Adrenal gland (tissue), 12 donors: ENCODE data around the gene CSRP1. TPM values are rescaled to one million over a fixed set of nuclear protein-coding genes. Genes with fewer than 3 reads are reported as not detected.
A peak's percentile ranks its signal among the peaks of the same experiment; 100 is the strongest.

ENCODE experiments used
- DNase-seq, 7 donors: peaks; one replicate each; pipeline ENCODE4 v3.0.0-alpha.2; 2019 to 2020
- H3K27ac ChIP-seq, 5 donors: fragments of 200-600 bp; sonication (generic) in 4 of 5; 1 replicate in 3 of 5; 2 replicates in 2 of 5; pipeline versions ENCODE4 v1.5.1 to v1.8.0; 2016 to 2020; ENCODE audit warnings: mild to moderate bottlenecking in 1 of 5
- H3K27me3 ChIP-seq: fragments of 200-600 bp; 2 replicates; pipeline ENCODE4 v1.8.0; 2021
- H3K36me3 ChIP-seq, 2 donors: fragments of 200-600 bp; replicated peaks in 1 of 2; 1 replicate in 1 of 2; 2 replicates in 1 of 2; pipeline versions ENCODE4 v1.5.1 to v1.8.0; 2018 to 2022
- H3K4me1 ChIP-seq, 2 donors: fragments of 200-600 bp; replicated peaks in 1 of 2; 1 replicate in 1 of 2; 2 replicates in 1 of 2; pipeline versions ENCODE4 v1.5.1 to v1.8.0; 2018 to 2021
- H3K4me3 ChIP-seq, 4 donors: fragments of 200-600 bp; sonication (generic) in 3 of 4; one replicate each; pipeline ENCODE4 v1.5.1; 2016 to 2018
- H3K9me3 ChIP-seq, 3 donors: fragments of 200-600 bp; sonication (generic) in 1 of 3; replicated peaks in 1 of 3; 1 replicate in 2 of 3; 2 replicates in 1 of 3; pipeline versions ENCODE4 v1.5.1 to v1.8.0; 2016 to 2021
- POLR2A ChIP-seq, 2 donors: fragments of 450-650 bp; IDR thresholded peaks; one replicate each; pipeline ENCODE4 v1.6.1; 2017; ENCODE audit warnings: antibody characterized with exemption in 2 of 2, mild to moderate bottlenecking in 2 of 2, moderate library complexity in 1 of 2
- WGBS, 4 donors: extraction: QIAGEN DNeasy Blood & Tissue Kit in 2 of 4; methylation state at CpG; one replicate each; pipeline versions ENCODE4 v1.1.5 to v1.1.7; 2013 to 2017; 5-methylcytosine and 5-hydroxymethylcytosine counted together
- intact Hi-C, 2 donors: fragments of 100-400 bp; cut with DNase I; formaldehyde crosslinking; loops; one replicate each; pipeline versions ENCODE4 v1.14.1 to v1.15.0; 2022 to 2023
- polyA plus RNA-seq, 3 donors: library from polyadenylated mRNA; stranded (reverse); fragments of 200-250 nt in 2 of 3; fragments of 350-450 nt in 1 of 3; fragmentation: Illumina TruSeq in 1 of 3; extraction: RNeasy Lipid Tissue Mini Kit (QIAGEN cat#74804) in 1 of 3; gene quantifications; one replicate each; pipeline ENCODE4 v1.2.3, GENCODE V29; 2013 to 2014
- total RNA-seq, 9 donors: library from RNA; depleted of rRNA in 4 of 9; stranded (reverse); fragments of >200 nt in 4 of 9; fragments of 120-200 nt in 1 of 9; fragmentation: NEBNext Ultra II Directional in 1 of 9; extraction: Animal tissue kit (Norgen Biotek cat#: 25700) in 1 of 9; gene quantifications; one replicate each; pipeline versions ENCODE4 v1.1.0 to v1.2.4, GENCODE V29; 2013 to 2023
- TF ChIP-seq, protein P1 (sequence below), 6 experiments: fragments of 450-650 bp in 4 of 6; fragments of 200-600 bp in 2 of 6; sonication (generic) in 1 of 6; IDR thresholded peaks; 1 replicate in 5 of 6; 2 replicates in 1 of 6; pipeline versions ENCODE4 v1.5.1 to v1.8.0; 2016 to 2021; ENCODE audit warnings: antibody characterized with exemption in 6 of 6, mild to moderate bottlenecking in 2 of 6, moderate library complexity in 1 of 6
- donor health status: healthy with polysubstance abuse.
- donor health status: Bipolar disorder and iron deficiency.
- donor health status: DM: yes; HTN: yes; CAD: no.
- donor health status: DM: no; HTN: no; CAD: no.
- donor health status: DM: no; HTN: no; CAD: no.
- donor health status: DM: yes; HTN: yes; CAD: no.

The CSRP1 gene
- total and polyA plus RNA-seq, 12 donors = 30.5 to 470 (median 138) TPM

DNA sequence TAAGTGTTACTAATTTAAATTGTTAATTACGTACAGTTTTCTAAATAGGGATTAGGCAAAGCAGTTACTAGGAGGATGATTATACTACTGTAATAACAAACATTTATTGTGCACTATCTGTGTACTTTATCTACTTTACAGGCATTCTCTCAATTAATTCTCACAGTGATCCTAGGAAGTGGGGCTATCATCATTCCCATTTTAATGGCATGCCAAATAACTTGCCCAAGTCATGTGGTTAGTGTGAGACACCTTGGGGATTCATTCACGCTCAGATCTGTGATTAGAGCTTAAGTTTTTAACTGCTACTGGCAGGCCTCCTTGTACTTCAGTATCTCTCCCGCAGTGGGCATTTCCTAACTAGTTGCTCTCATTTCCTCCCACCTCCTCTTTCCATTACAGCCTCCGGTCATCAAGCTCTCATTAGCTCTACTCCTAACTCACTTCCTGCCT is 49.4 kb downstream of the CSRP1 start:
- intact Hi-C loops = no loop called here

DNA sequence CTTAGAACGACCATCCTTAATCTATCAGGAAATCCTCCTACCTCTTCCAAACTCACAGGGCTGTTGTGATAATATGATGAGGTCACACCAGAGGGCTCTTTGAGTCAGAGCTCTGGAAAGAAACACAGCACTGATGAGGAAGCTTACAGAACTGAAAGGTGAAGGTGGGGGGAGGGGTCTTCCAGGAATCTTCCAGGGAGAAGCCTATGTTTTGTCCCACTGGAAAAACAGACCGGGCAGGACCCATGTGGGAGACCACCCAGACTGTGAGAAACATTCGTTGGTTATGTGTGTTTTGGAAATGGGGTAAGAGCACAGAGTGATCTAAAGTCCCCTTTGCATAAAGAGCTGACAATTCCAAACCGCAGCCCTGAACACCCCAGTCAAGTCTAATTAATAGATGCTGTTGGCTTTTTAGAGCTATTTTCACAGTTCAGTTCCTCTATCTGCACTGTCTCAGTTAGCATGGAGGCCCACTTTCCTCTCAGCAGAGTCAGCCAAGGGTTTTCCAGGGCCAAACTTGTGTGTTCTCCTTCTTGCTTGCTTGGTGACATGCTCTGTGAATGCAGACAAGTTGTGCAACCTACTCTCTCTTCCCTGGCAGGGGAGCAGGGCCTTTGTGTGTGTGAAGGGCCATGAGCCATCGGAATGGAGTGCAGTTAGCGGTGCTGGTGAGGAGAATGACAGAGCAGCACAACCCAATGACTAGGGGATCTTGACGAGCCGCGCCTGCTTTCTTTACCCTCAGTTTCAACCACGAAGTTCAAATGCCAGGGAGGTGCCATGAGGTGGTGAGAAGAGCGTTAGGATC is 50.2 kb downstream of the CSRP1 start:
- Histone ChIP-seq H3K27me3 (no peaks in the 10 kb centered on the region), H3K4me1 (peaks cover 11 to 28% of the 10 kb centered on the region in 2 donors), H3K36me3 (no peaks in the 10 kb centered on the region), H3K4me3 (no peak overlapping the region), H3K9me3 (no peaks in the 10 kb centered on the region), H3K27ac (peak overlapping the region in 4 of 5 donors; percentile 19 to 81 (median 52))
- DNase-seq = peak in 6 of 7 donors; percentile 68 to 89 (median 81)
- TF ChIP-seq, protein P1, sequence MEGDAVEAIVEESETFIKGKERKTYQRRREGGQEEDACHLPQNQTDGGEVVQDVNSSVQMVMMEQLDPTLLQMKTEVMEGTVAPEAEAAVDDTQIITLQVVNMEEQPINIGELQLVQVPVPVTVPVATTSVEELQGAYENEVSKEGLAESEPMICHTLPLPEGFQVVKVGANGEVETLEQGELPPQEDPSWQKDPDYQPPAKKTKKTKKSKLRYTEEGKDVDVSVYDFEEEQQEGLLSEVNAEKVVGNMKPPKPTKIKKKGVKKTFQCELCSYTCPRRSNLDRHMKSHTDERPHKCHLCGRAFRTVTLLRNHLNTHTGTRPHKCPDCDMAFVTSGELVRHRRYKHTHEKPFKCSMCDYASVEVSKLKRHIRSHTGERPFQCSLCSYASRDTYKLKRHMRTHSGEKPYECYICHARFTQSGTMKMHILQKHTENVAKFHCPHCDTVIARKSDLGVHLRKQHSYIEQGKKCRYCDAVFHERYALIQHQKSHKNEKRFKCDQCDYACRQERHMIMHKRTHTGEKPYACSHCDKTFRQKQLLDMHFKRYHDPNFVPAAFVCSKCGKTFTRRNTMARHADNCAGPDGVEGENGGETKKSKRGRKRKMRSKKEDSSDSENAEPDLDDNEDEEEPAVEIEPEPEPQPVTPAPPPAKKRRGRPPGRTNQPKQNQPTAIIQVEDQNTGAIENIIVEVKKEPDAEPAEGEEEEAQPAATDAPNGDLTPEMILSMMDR (IDR thresholded peaks at IDR 0.05) = no peak
- no peak for TF ChIP-seq POLR2A (IDR thresholded peaks at IDR 0.05)
- WGBS, 4 donors = 59 to 70% (median 65%) methylated on average over 11 of the region's 11 CpGs
- intact Hi-C loops = no loop called here

More for the DNA sequence above, 49.4 kb downstream of the CSRP1 start:
- DNase-seq = no peak
- Histone ChIP-seq H3K27ac (peak overlapping the region in 2 of 5 donors; percentile 59 to 81), H3K4me3 (no peak overlapping the region), H3K27me3 (no peaks in the 10 kb centered on the region), H3K36me3 (no peaks in the 10 kb centered on the region), H3K4me1 (peaks cover 18 to 33% of the 10 kb centered on the region in 2 donors), H3K9me3 (no peaks in the 10 kb centered on the region)
- WGBS, 4 donors = 61 to 82% (median 73%) methylated on average over 4 of the region's 4 CpGs
- no peak for TF ChIP-seq POLR2A (IDR thresholded peaks at IDR 0.05)
- TF ChIP-seq, protein P1 (IDR thresholded peaks at IDR 0.05) = no peak

DNA sequence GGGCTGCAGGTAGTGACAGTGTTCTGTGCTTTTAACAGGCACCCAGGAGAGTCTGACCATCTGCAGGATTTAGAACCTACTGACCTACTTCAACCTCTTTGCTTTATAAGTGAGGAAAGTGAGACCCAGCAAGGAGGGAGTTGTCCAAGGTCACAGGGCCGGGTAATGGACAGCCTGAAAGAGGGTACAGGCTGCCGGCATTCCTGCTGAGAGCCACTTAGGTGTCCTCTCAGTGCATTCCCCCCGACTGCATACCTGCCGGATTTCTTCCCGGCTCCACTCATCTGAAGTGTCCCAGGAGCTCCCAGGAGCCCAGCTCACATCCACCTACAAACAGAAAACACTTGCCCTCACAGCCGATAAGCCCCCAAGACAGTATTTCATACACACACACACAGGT is 51.8 kb downstream of the CSRP1 start:
- Histone ChIP-seq H3K27me3 (no peaks in the 10 kb centered on the region), H3K4me3 (no peak overlapping the region), H3K27ac (no peak overlapping the region), H3K4me1 (peaks cover 0 to 18% of the 10 kb centered on the region in 2 donors), H3K36me3 (no peaks in the 10 kb centered on the region), H3K9me3 (no peaks in the 10 kb centered on the region)
- DNase-seq = no peak
- intact Hi-C loops = no loop called here
- TF ChIP-seq, protein P1 (IDR thresholded peaks at IDR 0.05) = no peak
- no peak for TF ChIP-seq POLR2A (IDR thresholded peaks at IDR 0.05)
- 69 to 89% (median 74%) methylated on average over 4 to 6 of the region's 6 CpGs for WGBS, 4 donors

DNA sequence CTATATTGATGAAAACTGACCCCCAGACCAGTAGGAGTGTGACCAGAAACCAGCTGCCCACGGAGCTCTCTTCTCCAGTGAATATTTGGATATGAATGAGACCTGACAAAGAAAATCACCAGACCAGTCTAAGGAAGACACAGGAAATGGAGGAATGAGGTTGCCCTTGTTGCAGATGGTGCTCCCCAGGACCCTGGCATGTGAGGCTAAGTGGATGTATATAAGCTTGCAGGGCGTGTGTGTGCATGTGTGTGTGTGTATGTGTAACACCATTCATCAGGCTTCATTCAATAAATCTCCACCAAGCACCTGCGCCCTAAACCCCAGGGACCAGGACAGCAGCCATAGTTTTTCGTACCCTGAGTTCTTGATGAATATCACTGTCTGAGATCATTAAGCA is 52.3 kb downstream of the CSRP1 start:
- H3K4me3 ChIP-seq = no peak overlapping the region
- no peak for DNase-seq
- 76 to 90% (median 86%) methylated on average over 4 of the region's 4 CpGs for WGBS, 4 donors
- no peak overlapping the region for H3K27ac ChIP-seq
- no peaks in the 10 kb centered on the region for H3K27me3 ChIP-seq
- H3K36me3 ChIP-seq = no peaks in the 10 kb centered on the region
- TF ChIP-seq POLR2A (IDR thresholded peaks at IDR 0.05) = no peak
- TF ChIP-seq, protein P1 (IDR thresholded peaks at IDR 0.05) = no peak
- H3K4me1 ChIP-seq = peaks cover 0 to 18% of the 10 kb centered on the region in 2 donors
- no peaks in the 10 kb centered on the region for H3K9me3 ChIP-seq
- intact Hi-C loops = no loop called here
